ENCODE results near the gene PCDHGA4.
A peak's percentile ranks its signal among the peaks of the same experiment; 100 is the strongest.
"Not testable (repeated sequence)": the region's sequence is repeated elsewhere in the genome, so short reads cannot be mapped to it uniquely, and the experiment has no call there.

Gene PCDHGA4

DNA sequence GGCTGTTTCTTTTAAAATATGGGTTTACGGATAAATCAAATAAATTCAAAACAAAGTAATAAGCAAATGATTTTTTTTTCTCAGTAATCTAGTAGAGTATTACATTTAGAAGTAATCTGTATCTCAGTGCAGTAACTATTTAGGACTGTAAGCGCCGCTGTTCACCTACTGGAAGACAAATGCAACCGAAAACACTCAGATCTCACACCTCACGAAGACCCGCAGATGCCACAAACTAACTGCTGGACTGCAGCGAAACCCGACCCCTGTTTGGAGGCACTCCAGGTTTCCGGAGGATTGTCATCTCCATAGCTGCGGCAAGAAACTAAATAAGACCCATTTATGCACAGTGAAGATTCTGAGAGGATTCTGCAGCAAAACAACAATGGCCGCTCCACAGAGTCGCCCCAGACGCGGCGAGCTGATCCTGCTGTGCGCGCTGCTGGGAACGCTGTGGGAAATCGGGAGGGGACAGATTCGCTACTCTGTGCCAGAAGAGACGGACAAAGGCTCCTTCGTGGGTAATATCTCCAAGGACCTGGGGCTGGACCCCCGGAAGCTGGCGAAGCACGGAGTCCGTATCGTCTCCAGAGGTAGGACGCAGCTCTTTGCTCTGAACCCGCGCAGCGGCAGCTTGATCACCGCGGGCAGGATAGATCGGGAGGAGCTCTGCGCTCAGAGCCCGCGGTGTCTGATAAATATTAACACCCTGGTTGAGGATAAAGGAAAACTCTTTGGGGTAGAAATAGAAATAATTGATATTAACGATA, 37.8 kb downstream of the PCDHGA4 start, which contains the start of gene PCDHGA8:
TSS of gene PCDHGA8 (plus strand) at position 205 of the 770 bp plus-strand sequence. CDS start at position 386, 181 bp downstream.
- POLR2A ChIA-PET: no interaction called here
- no peak for DNase-seq (ENCODE audit: extremely low spot score)
- CTCF ChIA-PET: no interaction called here
- TF ChIP-seq, protein P1, sequence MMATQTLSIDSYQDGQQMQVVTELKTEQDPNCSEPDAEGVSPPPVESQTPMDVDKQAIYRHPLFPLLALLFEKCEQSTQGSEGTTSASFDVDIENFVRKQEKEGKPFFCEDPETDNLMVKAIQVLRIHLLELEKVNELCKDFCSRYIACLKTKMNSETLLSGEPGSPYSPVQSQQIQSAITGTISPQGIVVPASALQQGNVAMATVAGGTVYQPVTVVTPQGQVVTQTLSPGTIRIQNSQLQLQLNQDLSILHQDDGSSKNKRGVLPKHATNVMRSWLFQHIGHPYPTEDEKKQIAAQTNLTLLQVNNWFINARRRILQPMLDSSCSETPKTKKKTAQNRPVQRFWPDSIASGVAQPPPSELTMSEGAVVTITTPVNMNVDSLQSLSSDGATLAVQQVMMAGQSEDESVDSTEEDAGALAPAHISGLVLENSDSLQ (IDR thresholded peaks at IDR 0.05): no peak
- TF ChIP-seq SP1 (IDR thresholded peaks at IDR 0.05): no peak
- TF ChIP-seq L3MBTL2 (conservative IDR thresholded peaks at IDR 0.05): peak; percentile 59; the same call in 1 of the 2 replicates
- no peak for TF ChIP-seq NFRKB (IDR thresholded peaks at IDR 0.05)
- TF ChIP-seq ARNT (IDR thresholded peaks at IDR 0.05): no peak
- TF ChIP-seq ELF4 (IDR thresholded peaks at IDR 0.05): no peak
- no peak for TF ChIP-seq LEF1 (IDR thresholded peaks at IDR 0.05; ENCODE audit: borderline replicate concordance)

GRCh38 chr5:141393267-141393666, 38.4 kb downstream of the PCDHGA4 start:
- DNase-seq (ENCODE audit: extremely low spot score): no peak
- ChIA-PET CTCF (no interaction called here), POLR2A (no interaction called here)
- TF ChIP-seq FOXA1 (IDR thresholded peaks at IDR 0.05): no peak

DNA sequence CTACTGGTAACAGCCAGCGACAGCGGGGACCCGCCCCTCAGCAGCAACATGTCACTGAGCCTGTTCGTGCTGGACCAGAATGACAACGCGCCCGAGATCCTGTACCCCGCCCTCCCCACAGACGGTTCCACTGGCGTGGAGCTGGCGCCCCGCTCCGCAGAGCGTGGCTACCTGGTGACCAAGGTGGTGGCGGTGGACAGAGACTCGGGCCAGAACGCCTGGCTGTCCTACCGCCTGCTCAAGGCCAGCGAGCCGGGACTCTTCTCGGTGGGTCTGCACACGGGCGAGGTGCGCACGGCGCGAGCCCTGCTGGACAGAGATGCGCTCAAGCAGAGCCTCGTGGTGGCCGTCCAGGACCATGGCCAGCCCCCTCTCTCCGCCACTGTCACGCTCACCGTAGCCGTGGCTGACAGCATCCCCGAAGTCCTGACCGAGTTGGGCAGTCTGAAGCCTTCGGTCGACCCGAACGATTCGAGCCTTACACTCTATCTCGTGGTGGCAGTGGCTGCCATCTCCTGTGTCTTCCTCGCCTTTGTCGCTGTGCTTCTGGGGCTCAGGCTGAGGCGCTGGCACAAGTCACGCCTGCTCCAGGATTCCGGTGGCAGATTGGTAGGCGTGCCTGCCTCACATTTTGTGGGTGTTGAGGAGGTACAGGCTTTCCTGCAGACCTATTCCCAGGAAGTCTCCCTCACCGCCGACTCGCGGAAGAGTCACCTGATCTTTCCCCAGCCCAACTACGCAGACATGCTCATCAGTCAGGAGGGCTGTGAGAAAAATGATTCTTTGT, 39.8 kb downstream of the PCDHGA4 start:
- DNase-seq (ENCODE audit: extremely low spot score); POLR2A ChIA-PET; CTCF ChIA-PET: not testable (repeated sequence)

DNA sequence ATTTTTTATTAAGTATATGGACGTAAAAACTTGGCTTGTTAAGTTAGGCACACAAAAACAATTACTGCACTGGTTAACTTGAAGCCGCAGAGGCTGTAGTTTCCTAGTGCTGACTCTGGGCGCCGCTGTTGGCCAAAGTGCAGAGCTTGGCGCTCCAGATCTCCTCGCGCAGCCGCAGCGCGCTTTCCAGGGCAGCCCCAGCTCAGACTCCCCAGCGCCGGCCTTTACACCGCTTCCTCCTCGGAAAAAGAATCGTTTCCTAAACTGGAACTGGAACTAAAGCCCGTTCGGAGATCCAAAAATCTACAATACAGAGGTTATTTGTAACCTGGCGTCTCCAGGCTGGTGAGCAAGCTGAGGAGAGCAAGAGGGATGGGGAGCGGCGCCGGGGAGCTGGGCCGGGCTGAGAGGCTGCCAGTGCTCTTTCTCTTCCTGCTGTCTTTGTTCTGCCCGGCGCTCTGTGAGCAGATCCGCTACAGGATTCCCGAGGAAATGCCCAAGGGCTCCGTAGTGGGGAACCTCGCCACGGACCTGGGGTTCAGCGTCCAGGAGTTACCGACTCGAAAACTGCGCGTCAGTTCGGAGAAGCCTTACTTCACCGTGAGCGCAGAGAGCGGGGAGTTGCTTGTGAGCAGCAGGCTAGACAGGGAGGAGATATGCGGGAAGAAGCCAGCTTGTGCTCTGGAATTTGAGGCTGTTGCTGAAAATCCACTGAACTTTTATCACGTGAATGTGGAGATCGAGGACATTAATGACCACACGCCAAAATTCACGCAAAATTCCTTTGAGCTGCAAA, 43.1 kb downstream of the PCDHGA4 start, which contains the start of gene PCDHGB5:
TSS of gene PCDHGB5 (plus strand) at position 192 of the 796 bp plus-strand sequence. CDS start at position 373, 181 bp downstream.
- CTCF ChIA-PET; POLR2A ChIA-PET; DNase-seq (ENCODE audit: extremely low spot score): not testable (repeated sequence)

DNA sequence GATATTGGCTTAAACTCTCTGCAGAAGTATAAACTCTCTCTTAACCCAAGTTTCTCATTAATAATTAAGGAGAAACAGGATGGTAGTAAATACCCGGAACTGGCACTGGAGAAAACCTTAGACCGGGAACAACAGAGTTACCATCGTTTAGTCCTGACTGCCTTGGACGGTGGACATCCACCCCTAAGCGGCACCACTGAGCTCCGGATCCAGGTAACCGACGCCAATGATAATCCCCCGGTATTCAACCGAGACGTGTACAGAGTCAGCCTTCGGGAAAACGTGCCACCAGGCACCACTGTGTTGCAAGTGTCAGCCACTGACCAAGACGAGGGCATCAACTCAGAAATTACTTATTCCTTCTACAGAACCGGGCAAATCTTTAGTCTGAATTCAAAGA, 43.8 kb downstream of the PCDHGA4 start:
- TF ChIP-seq NFRKB (IDR thresholded peaks at IDR 0.05) (no peak), BHLHE40 (IDR thresholded peaks at IDR 0.05; ENCODE audit: borderline replicate concordance) (no peak), ARNT (IDR thresholded peaks at IDR 0.05) (no peak), SUZ12 (IDR thresholded peaks at IDR 0.05) (no peak), FOXK2 (IDR thresholded peaks at IDR 0.05) (no peak), FOXA1 (IDR thresholded peaks at IDR 0.05) (no peak), ELF4 (IDR thresholded peaks at IDR 0.05) (no peak), CTBP1 (IDR thresholded peaks at IDR 0.05; ENCODE audit: borderline replicate concordance) (no peak), L3MBTL2 (conservative IDR thresholded peaks at IDR 0.05) (no peak), FOXM1 (IDR thresholded peaks at IDR 0.05; ENCODE audit: borderline replicate concordance) (no peak)
- TF ChIP-seq, protein P1 (IDR thresholded peaks at IDR 0.05): no peak
- no peak for DNase-seq (ENCODE audit: extremely low spot score)
- ChIA-PET CTCF (no interaction called here), POLR2A (no interaction called here)

DNA sequence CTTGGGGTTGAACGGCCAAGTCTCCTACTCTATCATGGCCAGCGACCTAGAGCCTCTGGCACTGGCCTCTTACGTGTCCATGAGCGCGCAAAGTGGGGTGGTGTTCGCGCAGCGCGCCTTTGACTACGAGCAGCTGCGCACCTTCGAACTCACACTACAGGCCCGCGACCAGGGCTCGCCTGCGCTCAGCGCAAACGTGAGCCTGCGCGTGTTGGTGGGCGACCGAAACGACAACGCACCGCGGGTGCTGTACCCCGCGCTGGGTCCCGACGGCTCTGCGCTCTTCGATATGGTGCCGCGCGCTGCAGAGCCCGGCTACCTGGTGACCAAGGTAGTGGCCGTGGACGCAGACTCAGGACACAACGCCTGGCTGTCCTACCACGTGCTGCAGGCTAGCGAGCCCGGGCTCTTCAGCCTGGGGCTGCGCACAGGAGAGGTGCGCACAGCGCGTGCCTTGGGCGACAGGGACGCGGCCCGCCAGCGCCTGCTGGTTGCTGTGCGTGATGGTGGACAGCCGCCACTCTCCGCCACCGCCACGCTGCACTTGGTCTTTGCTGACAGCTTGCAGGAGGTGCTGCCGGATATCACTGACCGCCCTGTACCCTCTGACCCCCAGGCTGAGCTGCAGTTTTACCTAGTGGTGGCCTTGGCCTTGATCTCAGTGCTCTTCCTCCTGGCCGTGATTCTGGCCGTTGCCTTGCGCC, 44.9 kb downstream of the PCDHGA4 start:
- POLR2A ChIA-PET: no interaction called here
- CTCF ChIA-PET: no interaction called here
- TF ChIP-seq FOXM1 (IDR thresholded peaks at IDR 0.05; ENCODE audit: borderline replicate concordance): no peak
- no peak for TF ChIP-seq NFRKB (IDR thresholded peaks at IDR 0.05)
- TF ChIP-seq CTBP1 (IDR thresholded peaks at IDR 0.05; ENCODE audit: borderline replicate concordance): no peak
- TF ChIP-seq, protein P1 (IDR thresholded peaks at IDR 0.05): no peak
- TF ChIP-seq FOXA1 (IDR thresholded peaks at IDR 0.05): no peak
- no peak for TF ChIP-seq SUZ12 (IDR thresholded peaks at IDR 0.05)
- no peak for TF ChIP-seq BHLHE40 (IDR thresholded peaks at IDR 0.05; ENCODE audit: borderline replicate concordance)
- no peak for TF ChIP-seq FOXK2 (IDR thresholded peaks at IDR 0.05)
- TF ChIP-seq L3MBTL2 (conservative IDR thresholded peaks at IDR 0.05): no peak
- TF ChIP-seq ELF4 (IDR thresholded peaks at IDR 0.05): no peak
- no peak for TF ChIP-seq HDGF (IDR thresholded peaks at IDR 0.05; ENCODE audit: borderline replicate concordance)
- no peak for TF ChIP-seq ARNT (IDR thresholded peaks at IDR 0.05)
- DNase-seq (ENCODE audit: extremely low spot score): no peak
